OCI-LY3 (cell line): ENCODE data around the gene OR6K6.

Source experiments
- H2AFZ ChIP-seq: fragments of 200-600, 300-600 bp; shearing (Covaris generic); 2 replicates; pipeline ENCODE4 v1.6.0; 2014; ENCODE audit warnings: antibody characterized with exemption, low read depth, low read length
- H3K27ac ChIP-seq: fragments of 200-600, 300-600 bp; sonication (generic); 2 replicates; pipeline ENCODE4 v1.5.1; 2014; ENCODE audit warnings: mild to moderate bottlenecking, low read length, moderate library complexity, mixed read lengths
- H3K27me3 ChIP-seq: fragments of 200-600, 300-600 bp; sonication (generic); 2 replicates; pipeline ENCODE4 v1.6.1; 2014; ENCODE audit warnings: low read depth, low read length, mixed read lengths
- H3K36me3 ChIP-seq: fragments of 200-600, 300-600 bp; sonication (generic); replicated peaks from 2 replicates; pipeline ENCODE3; 2014; ENCODE audit warnings: low read depth, low read length, mixed read lengths
- H3K4me1 ChIP-seq: fragments of 300-600, 200-600 bp; sonication (generic); 2 replicates; pipeline ENCODE4 v1.6.1; 2014; ENCODE audit warnings: low read length, mixed read lengths
- H3K4me2 ChIP-seq: fragments of 200-600, 300-600 bp; sonication (generic); 2 replicates; pipeline ENCODE4 v1.6.1; 2014; ENCODE audit warnings: low read length, mixed read lengths
- H3K4me3 ChIP-seq: fragments of 300-600, 200-600 bp; sonication (generic); 2 replicates; pipeline ENCODE4 v1.5.1; 2014; ENCODE audit warnings: antibody characterized with exemption, mild to moderate bottlenecking, low read length, moderate library complexity
- H3K79me2 ChIP-seq: fragments of 300-600, 200-600 bp; shearing (Covaris generic); 2 replicates; pipeline ENCODE4 v1.6.1; 2014; ENCODE audit warnings: mild to moderate bottlenecking, low read length, mixed read lengths
- H3K9ac ChIP-seq: fragments of 300-600, 200-600 bp; shearing (Covaris generic); 2 replicates; pipeline ENCODE4 v1.6.0; 2014; ENCODE audit warnings: mild to moderate bottlenecking, low read length, moderate library complexity
- H3K9me3 ChIP-seq: fragments of 200-600, 300-600 bp; shearing (Covaris generic); 2 replicates; pipeline ENCODE4 v1.6.1; 2014; ENCODE audit warnings: low read length, mixed read lengths; ENCODE audit not compliant: insufficient read depth
- H4K20me1 ChIP-seq: fragments of 200-600, 300-600 bp; sonication (generic); 2 replicates; pipeline ENCODE4 v1.6.1; 2016; ENCODE audit warnings: low read length, mixed read lengths; ENCODE audit not compliant: insufficient read depth
- CTCF ChIP-seq: fragments of 200-600, 300-600 bp; sonication (generic); IDR thresholded peaks from 2 replicates; pipeline ENCODE4 v1.5.1; 2014; ENCODE audit warnings: antibody characterized with exemption, low read length, low read depth
- EZH2phosphoT487 ChIP-seq: fragments of 200-600 bp; shearing (Covaris generic); IDR thresholded peaks from 2 replicates; pipeline ENCODE4 v1.6.1; 2018; ENCODE audit warnings: antibody characterized with exemption, mixed run types, low read depth

Gene OR6K6

GRCh38 chr1:158754420-158754819 lies at the start of gene OR6K6:
Gene OR6K6 (plus strand): TSS chr1:158754720. CDS start chr1:158754888, 168 bp downstream.
- Histone ChIP-seq H3K9me3 (no peaks in the 10 kb centered on the region), H3K4me3 (no peak within 1 kb of the TSS), H4K20me1 (no peaks in the 10 kb centered on the region), H3K79me2 (no peaks in the 10 kb centered on the region), H3K36me3 (no peaks in the 10 kb centered on the region), H3K4me1 (no peaks in the 10 kb centered on the region), H3K27ac (no peak within 1 kb of the TSS), H3K27me3 (peaks cover 7% of the 10 kb centered on the region; the same call in 1 of the 2 replicates), H2AFZ (no peak within 1 kb of the TSS), H3K4me2 (no peak within 1 kb of the TSS), H3K9ac (no peak within 1 kb of the TSS)
- TF ChIP-seq CTCF (no peak), EZH2phosphoT487 (no peak)

GRCh38 chr1:158706096-158706495 lies 48.4 kb upstream of the OR6K6 start:
- no peaks in the 10 kb centered on the region for H3K36me3 ChIP-seq
- H3K4me1 ChIP-seq: no peaks in the 10 kb centered on the region
- no peaks in the 10 kb centered on the region for H4K20me1 ChIP-seq
- no peak overlapping the region for H3K4me2 ChIP-seq
- H3K9me3 ChIP-seq: no peaks in the 10 kb centered on the region
- TF ChIP-seq EZH2phosphoT487: no peak
- TF ChIP-seq CTCF: no peak
- peaks cover 6% of the 10 kb centered on the region; the same call in 1 of the 2 replicates for H3K27me3 ChIP-seq
- H2AFZ ChIP-seq: no peak overlapping the region
- no peaks in the 10 kb centered on the region for H3K79me2 ChIP-seq
- no peak overlapping the region for H3K9ac ChIP-seq
- no peak overlapping the region for H3K27ac ChIP-seq
- no peak overlapping the region for H3K4me3 ChIP-seq

GRCh38 chr1:158711098-158711497 lies 43.4 kb upstream of the OR6K6 start:
- TF ChIP-seq EZH2phosphoT487 (no peak), CTCF (no peak)
- H3K4me1 ChIP-seq: no peaks in the 10 kb centered on the region
- H2AFZ ChIP-seq: no peak overlapping the region
- H3K79me2 ChIP-seq: no peaks in the 10 kb centered on the region
- H3K36me3 ChIP-seq: no peaks in the 10 kb centered on the region
- no peak overlapping the region for H3K4me2 ChIP-seq
- H3K4me3 ChIP-seq: no peak overlapping the region
- no peaks in the 10 kb centered on the region for H4K20me1 ChIP-seq
- H3K27me3 ChIP-seq: peaks cover 6% of the 10 kb centered on the region; the same call in 1 of the 2 replicates
- no peaks in the 10 kb centered on the region for H3K9me3 ChIP-seq
- no peak overlapping the region for H3K9ac ChIP-seq
- no peak overlapping the region for H3K27ac ChIP-seq

GRCh38 chr1:158714754-158715153 lies 39.8 kb upstream of the OR6K6 start:
- Histone ChIP-seq H4K20me1 (no peaks in the 10 kb centered on the region), H3K4me3 (no peak overlapping the region), H3K4me2 (no peak overlapping the region), H3K9me3 (no peaks in the 10 kb centered on the region), H3K4me1 (peaks cover 4% of the 10 kb centered on the region), H3K27ac (no peak overlapping the region), H3K9ac (no peak overlapping the region), H3K27me3 (no peaks in the 10 kb centered on the region), H2AFZ (no peak overlapping the region), H3K36me3 (no peaks in the 10 kb centered on the region), H3K79me2 (no peaks in the 10 kb centered on the region)
- TF ChIP-seq EZH2phosphoT487: no peak
- TF ChIP-seq CTCF: no peak
